Endothelial cell of umbilical vein (primary cell): ENCODE measurements around the gene GAS7. TPM values are rescaled to one million over a fixed set of nuclear protein-coding genes. Genes with fewer than 3 reads are reported as not detected.

Source experiments
- BruUV-seq: library from RNA; stranded (reverse); fragments of 400-500 nt; replicated peaks from 2 replicates; lab custom pipeline; 2021; lab: Mats Ljungman, UMichigan
- CTCF ChIA-PET: fragments of 300-600, 350-600 bp; sonication (Branson Sonifier 250); formaldehyde crosslinking; loops from one replicate; lab custom pipeline; 2021; ENCODE audit warnings: antibody characterized with exemption, inconsistent platforms; lab: Charles Lee
- POLR2A ChIA-PET: fragments of 300-600, 350-600 bp; sonication (Branson Sonifier 250); formaldehyde crosslinking; loops from one replicate; lab custom pipeline; 2021; ENCODE audit warnings: antibody characterized with exemption, inconsistent platforms; lab: Charles Lee
- DNase-seq: peaks from one replicate; pipeline ENCODE4 v3.0.0-alpha.2; 2011; ENCODE audit warnings: low read depth, low spot score
- FAIRE-seq: peaks from 2 replicates; lab custom pipeline; 2011; peaks lifted over from hg19 to GRCh38; lab: Jason Lieb, UNC
- H2AFZ ChIP-seq: 2 replicates; pipeline ENCODE4 v1.6.0; 2012; ENCODE audit warnings: low read depth, low read length, control low read depth, inconsistent platforms
- H3K27ac ChIP-seq: 2 replicates; pipeline ENCODE4 v1.5.1; 2011; ENCODE audit warnings: low read depth, mild to moderate bottlenecking, control low read depth, low read length, moderate library complexity; ENCODE audit not compliant: insufficient read depth
- H3K27me3 ChIP-seq, 2 experiments: 2 replicates each; pipeline versions ENCODE4 v1.6.0 to v1.6.1; 2011; ENCODE audit warnings: low read length in 2 of 2, mixed read lengths in 1 of 2; ENCODE audit not compliant: control insufficient read depth in 2 of 2, insufficient read depth in 2 of 2
- H3K36me3 ChIP-seq, 2 experiments: 2 replicates in 1 of 2; 3 replicates in 1 of 2; pipeline ENCODE4 v1.5.1; 2011; ENCODE audit warnings: low read length in 2 of 2, mild to moderate bottlenecking in 1 of 2, moderate library complexity in 1 of 2; ENCODE audit not compliant: control insufficient read depth in 2 of 2, insufficient read depth in 2 of 2; ENCODE audit errors: extremely low read depth in 1 of 2
- H3K4me1 ChIP-seq: 3 replicates; pipeline ENCODE4 v1.5.1; 2011; ENCODE audit warnings: mild to moderate bottlenecking, low read length; ENCODE audit not compliant: control insufficient read depth, insufficient read depth; ENCODE audit errors: extremely low read depth
- H3K4me2 ChIP-seq: 2 replicates; pipeline ENCODE4 v1.6.1; 2011; ENCODE audit warnings: low read length, control low read depth, mixed read lengths; ENCODE audit not compliant: insufficient read depth
- H3K4me3 ChIP-seq, 3 experiments: fragments of 200-600 bp in 1 of 3; sonication (generic), shearing (Covaris generic) in 1 of 3; replicated peaks in 1 of 3; 2 replicates each; pipeline ENCODE4 v1.5.1; 2011 to 2016; ENCODE audit warnings: control low read depth in 3 of 3, low read length in 3 of 3, mild to moderate bottlenecking in 2 of 3, inconsistent platforms in 1 of 3, low read depth in 1 of 3, moderate library complexity in 1 of 3; ENCODE audit not compliant: insufficient read depth in 1 of 3
- H3K79me2 ChIP-seq: 2 replicates; pipeline ENCODE4 v1.6.0; 2012; ENCODE audit warnings: low read length, inconsistent platforms; ENCODE audit not compliant: control insufficient read depth, insufficient read depth
- H3K9ac ChIP-seq: replicated peaks from 2 replicates; pipeline ENCODE3; 2011; ENCODE audit warnings: low read length, control low read depth; ENCODE audit not compliant: insufficient read depth; ENCODE audit errors: extremely low read depth
- H3K9me1 ChIP-seq: replicated peaks from 3 replicates; pipeline ENCODE4 v1.6.0; 2011; ENCODE audit warnings: mild to moderate bottlenecking, low read length; ENCODE audit not compliant: control insufficient read depth, insufficient read depth; ENCODE audit errors: extremely low read depth
- H3K9me3 ChIP-seq: replicated peaks from 2 replicates; pipeline ENCODE4 v1.5.1; 2012; ENCODE audit warnings: low read length, inconsistent platforms; ENCODE audit not compliant: control insufficient read depth, insufficient read depth
- H4K20me1 ChIP-seq: replicated peaks from 2 replicates; pipeline ENCODE3; 2011; ENCODE audit warnings: mild to moderate bottlenecking, low read length; ENCODE audit not compliant: control insufficient read depth, insufficient read depth; ENCODE audit errors: extremely low read depth
- EZH2 ChIP-seq: IDR thresholded peaks from 2 replicates; pipeline ENCODE4 v1.6.1; 2012; ENCODE audit warnings: borderline replicate concordance, low read depth, mild to moderate bottlenecking, moderate library complexity, low read length, inconsistent platforms; ENCODE audit not compliant: severe bottlenecking
- FOS ChIP-seq: IDR thresholded peaks from 2 replicates; pipeline ENCODE4 v1.6.1; 2011; ENCODE audit warnings: mild to moderate bottlenecking, low read length, moderate library complexity, borderline replicate concordance; ENCODE audit not compliant: insufficient read depth
- GATA2 ChIP-seq: IDR thresholded peaks from 2 replicates; pipeline ENCODE4 v1.7.0; 2011; ENCODE audit warnings: low read depth, mild to moderate bottlenecking, moderate library complexity, mixed read lengths, low read length; ENCODE audit not compliant: insufficient read length, insufficient read depth
- JUN ChIP-seq: IDR thresholded peaks from 2 replicates; pipeline ENCODE4 v1.6.1; 2011; ENCODE audit warnings: borderline replicate concordance, low read depth; ENCODE audit not compliant: insufficient read length, insufficient read depth
- MYC ChIP-seq: IDR thresholded peaks from one replicate; pipeline ENCODE4 v1.6.1; 2011; ENCODE audit warnings: mild to moderate bottlenecking, low read depth, low read length
- POLR2A ChIP-seq: IDR thresholded peaks from 2 replicates; pipeline ENCODE4 v1.6.1; 2012; ENCODE audit warnings: low read depth, mild to moderate bottlenecking, control low read depth, low read length
- POLR2AphosphoS5 ChIP-seq: IDR thresholded peaks from 2 replicates; pipeline ENCODE4 v1.6.1; 2012; ENCODE audit warnings: low read depth, mild to moderate bottlenecking, control low read depth, low read length, moderate library complexity; ENCODE audit not compliant: insufficient read depth
- dilution Hi-C: fragments of 300-500 bp; cut with MboI; formaldehyde crosslinking; loops from one replicate; pipeline ENCODE4 v1.15.0; 2019; ENCODE audit warnings: low sequenced_read_pairs; ENCODE audit not compliant: extremely low pct_ligation_motif_present
- intact Hi-C: fragments of 100-400 bp; cut with micrococcal nuclease; formaldehyde crosslinking; loops from one replicate; pipeline ENCODE4 v1.10.0; 2022
- polyA plus RNA-seq, 4 experiments: library from polyadenylated mRNA; depleted of rRNA in 3 of 4; stranded (reverse) in 3 of 4; unstranded in 1 of 4; fragments of >200 nt; gene quantifications; 2 replicates each; pipeline versions ENCODE4 v1.2.1 to v1.2.3, GENCODE V29; 2011 to 2012; ENCODE audit warnings: missing spikeins in 1 of 4
- total RNA-seq: library from RNA; stranded (reverse); gene quantifications from 2 replicates; pipeline ENCODE4 v1.2.3, GENCODE V29; 2021
- TF ChIP-seq, protein P1 (sequence below), 2 donors: IDR thresholded peaks; 1 replicate in 1 of 2; 2 replicates in 1 of 2; pipeline ENCODE4 v1.5.1; 2011; ENCODE audit warnings: low read length in 2 of 2, mild to moderate bottlenecking in 2 of 2, moderate library complexity in 2 of 2, control low read depth in 1 of 2, inconsistent platforms in 1 of 2, low read depth in 1 of 2; ENCODE audit not compliant: insufficient read depth in 1 of 2; ENCODE audit errors: extremely low read depth in 1 of 2
- TF ChIP-seq, protein P2 (sequence below): IDR thresholded peaks from 2 replicates; pipeline ENCODE4 v1.6.1; 2011; ENCODE audit not compliant: insufficient read depth, insufficient read length

Gene GAS7
- total and polyA plus RNA-seq, 2 donors (not counting 3 experiments of a cell fraction or from before 2014, with no cell fraction given), result not detected

DNA sequence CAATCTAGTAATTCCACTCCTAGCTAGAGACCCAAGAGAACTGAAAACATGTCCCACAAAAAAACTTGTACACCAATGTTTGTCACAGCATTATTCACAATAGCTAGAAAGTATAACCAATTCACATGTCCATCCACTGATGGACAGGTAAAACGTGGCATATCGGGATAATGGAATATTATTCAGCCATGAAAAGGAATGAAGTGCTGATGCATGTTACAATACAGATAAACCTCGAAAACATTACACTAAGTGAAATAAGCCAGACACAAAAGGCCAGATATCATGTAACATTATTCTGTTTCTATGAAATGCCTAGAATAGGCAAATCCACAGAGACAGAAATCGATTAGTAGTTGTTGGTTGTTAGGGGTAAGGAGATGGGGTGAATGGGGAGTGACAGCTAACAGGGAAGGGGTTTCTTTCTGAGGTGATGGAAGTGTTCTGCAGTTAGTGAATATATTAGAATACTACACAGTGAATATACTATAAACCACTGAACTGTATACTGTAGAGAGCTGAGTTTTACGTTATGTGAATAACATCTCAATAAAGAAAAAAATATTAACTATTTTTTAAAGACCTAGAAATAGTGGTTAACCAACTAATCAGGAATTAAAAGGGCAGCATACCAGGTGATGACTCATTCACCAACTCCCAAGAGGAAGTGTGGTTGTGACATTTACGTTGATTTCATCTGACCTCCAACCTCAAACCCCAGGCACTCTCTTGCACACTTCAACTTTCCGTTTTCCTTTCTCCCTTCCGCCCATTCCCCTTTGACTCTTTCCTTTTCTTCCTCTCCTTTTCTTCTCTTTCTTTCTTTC is 48.6 kb downstream of the GAS7 start:
- CTCF ChIA-PET, result no interaction called here
- H3K9me3 ChIP-seq, result no peaks in the 10 kb centered on the region
- no peak for TF ChIP-seq JUN
- no peak for TF ChIP-seq POLR2A
- TF ChIP-seq, protein P1, sequence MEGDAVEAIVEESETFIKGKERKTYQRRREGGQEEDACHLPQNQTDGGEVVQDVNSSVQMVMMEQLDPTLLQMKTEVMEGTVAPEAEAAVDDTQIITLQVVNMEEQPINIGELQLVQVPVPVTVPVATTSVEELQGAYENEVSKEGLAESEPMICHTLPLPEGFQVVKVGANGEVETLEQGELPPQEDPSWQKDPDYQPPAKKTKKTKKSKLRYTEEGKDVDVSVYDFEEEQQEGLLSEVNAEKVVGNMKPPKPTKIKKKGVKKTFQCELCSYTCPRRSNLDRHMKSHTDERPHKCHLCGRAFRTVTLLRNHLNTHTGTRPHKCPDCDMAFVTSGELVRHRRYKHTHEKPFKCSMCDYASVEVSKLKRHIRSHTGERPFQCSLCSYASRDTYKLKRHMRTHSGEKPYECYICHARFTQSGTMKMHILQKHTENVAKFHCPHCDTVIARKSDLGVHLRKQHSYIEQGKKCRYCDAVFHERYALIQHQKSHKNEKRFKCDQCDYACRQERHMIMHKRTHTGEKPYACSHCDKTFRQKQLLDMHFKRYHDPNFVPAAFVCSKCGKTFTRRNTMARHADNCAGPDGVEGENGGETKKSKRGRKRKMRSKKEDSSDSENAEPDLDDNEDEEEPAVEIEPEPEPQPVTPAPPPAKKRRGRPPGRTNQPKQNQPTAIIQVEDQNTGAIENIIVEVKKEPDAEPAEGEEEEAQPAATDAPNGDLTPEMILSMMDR (IDR thresholded peaks at IDR 0.05; ENCODE audit: extremely low read depth in 1 of 2, insufficient read depth in 1 of 2, low read depth in 1 of 2, low read length in 2 of 2), result no peak
- TF ChIP-seq EZH2, result no peak
- TF ChIP-seq MYC, result no peak
- TF ChIP-seq POLR2AphosphoS5, result no peak
- no peak for TF ChIP-seq FOS
- TF ChIP-seq GATA2, result no peak
- TF ChIP-seq, protein P2, sequence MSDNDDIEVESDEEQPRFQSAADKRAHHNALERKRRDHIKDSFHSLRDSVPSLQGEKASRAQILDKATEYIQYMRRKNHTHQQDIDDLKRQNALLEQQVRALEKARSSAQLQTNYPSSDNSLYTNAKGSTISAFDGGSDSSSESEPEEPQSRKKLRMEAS, result no peak
- no peak overlapping the region for H3K9ac ChIP-seq
- H3K4me1 ChIP-seq, result no peaks in the 10 kb centered on the region
- no peak for DNase-seq
- POLR2A ChIA-PET, result no interaction called here
- H3K9me1 ChIP-seq, result no peaks in the 10 kb centered on the region
- no peak overlapping the region for H3K4me2 ChIP-seq
- dilution Hi-C loops (no loop called here), intact Hi-C loops (no loop called here)
- no peaks in the 10 kb centered on the region for H3K79me2 ChIP-seq
- no peak overlapping the region for H3K27ac ChIP-seq
- no TSS peak for BruUV-seq
- no peaks in the 10 kb centered on the region for H3K36me3 ChIP-seq
- no peaks in the 10 kb centered on the region for H4K20me1 ChIP-seq
- no peak for FAIRE-seq
- no peak overlapping the region for H3K4me3 ChIP-seq
- no peak overlapping the region for H2AFZ ChIP-seq
- no peaks in the 10 kb centered on the region for H3K27me3 ChIP-seq
